GM12878 (cell line): ENCODE data around the gene UNK. TPM values are rescaled to one million over a fixed set of nuclear protein-coding genes. Genes with fewer than 3 reads are reported as not detected.

Experiments used
- ATAC-seq: fragments of 200-7000 bp; cut with Tn5 transposase; 3 replicates; pipeline ENCODE4 v1.9.1; 2020; ENCODE audit warnings: mild to moderate bottlenecking, moderate library complexity
- BruUV-seq: library from RNA; stranded (reverse); fragments of 400-500 nt; replicated peaks from 2 replicates; lab custom pipeline; 2021; lab: Mats Ljungman, UMichigan
- CTCF ChIA-PET: fragments of 300-600 bp; sonication (Branson Sonifier 250); formaldehyde crosslinking; extraction: SDS; loops from one replicate; lab custom pipeline; 2021; ENCODE audit warnings: inconsistent platforms; lab: Yijun Ruan, JAX
- POLR2A ChIA-PET: fragments of 350-600 bp; formaldehyde crosslinking; extraction: SDS; loops from one replicate; lab custom pipeline; 2021; ENCODE audit warnings: inconsistent platforms; lab: Charles Lee
- RAD21 ChIA-PET: fragments of 300-600 bp; sonication (Branson Sonifier 250); formaldehyde crosslinking; loops from one replicate; lab custom pipeline; 2023; ENCODE audit warnings: antibody characterized with exemption; ENCODE audit not compliant: unreplicated experiment; lab: Charles Lee
- SMC1A ChIA-PET: fragments of 300-600 bp; sonication (Branson Sonifier 250); formaldehyde crosslinking; loops from one replicate; lab custom pipeline; 2023; ENCODE audit not compliant: unreplicated experiment, uncharacterized antibody; lab: Charles Lee
- DNase-seq: peaks from one replicate; pipeline ENCODE4 v3.0.0-alpha.2; 2011; ENCODE audit warnings: low read depth, low spot score
- FAIRE-seq: peaks from 3 replicates; lab custom pipeline; 2011; peaks lifted over from hg19 to GRCh38; lab: Jason Lieb, UNC
- H2AFZ ChIP-seq: 2 replicates; pipeline ENCODE4 v1.6.0; 2011; ENCODE audit warnings: low read depth, low read length, control low read depth; ENCODE audit not compliant: control insufficient read depth
- H3K27ac ChIP-seq: 2 replicates; pipeline ENCODE4 v1.5.1; 2011; ENCODE audit warnings: control low read depth; ENCODE audit not compliant: control insufficient read depth, insufficient read depth
- H3K27me3 ChIP-seq, 2 experiments: replicated peaks in 1 of 2; 2 replicates each; pipeline versions ENCODE4 v1.6.0 to v1.6.1; 2011; ENCODE audit warnings: low read length in 1 of 2; ENCODE audit not compliant: control insufficient read depth in 2 of 2, insufficient read depth in 2 of 2
- H3K36me3 ChIP-seq, 2 experiments: 2 replicates each; pipeline ENCODE4 v1.5.1; 2011; ENCODE audit warnings: low read length in 1 of 2; ENCODE audit not compliant: control insufficient read depth in 2 of 2, insufficient read depth in 2 of 2
- H3K4me1 ChIP-seq: 2 replicates; pipeline ENCODE4 v1.6.1; 2011; ENCODE audit warnings: mild to moderate bottlenecking, low read length, moderate library complexity, mixed read lengths; ENCODE audit not compliant: control insufficient read depth, insufficient read depth
- H3K4me2 ChIP-seq: 2 replicates; pipeline ENCODE4 v1.6.0; 2011; ENCODE audit warnings: control low read depth; ENCODE audit not compliant: control insufficient read depth, insufficient read depth
- H3K4me3 ChIP-seq: fragments of 200-600 bp; sonication (generic); 2 replicates; pipeline ENCODE4 v1.5.1; 2016
- H3K79me2 ChIP-seq: 2 replicates; pipeline ENCODE4 v1.6.0; 2011; ENCODE audit warnings: low read length; ENCODE audit not compliant: control insufficient read depth, insufficient read depth
- H3K9ac ChIP-seq: 2 replicates; pipeline ENCODE4 v1.8.0; 2011; ENCODE audit warnings: low read length, control low read depth, mixed read lengths; ENCODE audit not compliant: control insufficient read depth, insufficient read depth
- H3K9me3 ChIP-seq: replicated peaks from 3 replicates; pipeline ENCODE4 v1.5.1; 2011; ENCODE audit warnings: mild to moderate bottlenecking, low read length; ENCODE audit not compliant: control insufficient read depth, insufficient read depth
- H4K20me1 ChIP-seq: 2 replicates; pipeline ENCODE4 v1.6.0; 2011; ENCODE audit not compliant: control insufficient read depth, insufficient read depth
- E2F8 ChIP-seq: fragments of 450-650 bp; IDR thresholded peaks from 2 replicates; pipeline ENCODE4 v1.6.1; 2018; ENCODE audit warnings: mild to moderate bottlenecking, low read depth, moderate library complexity; ENCODE audit not compliant: partially characterized antibody
- ESRRA ChIP-seq: IDR thresholded peaks from 2 replicates; pipeline ENCODE4 v1.6.1; 2012; ENCODE audit warnings: mild to moderate bottlenecking, low read length, improper control_type of control experiment
- GATAD2B ChIP-seq: fragments of 450-650 bp; conservative IDR thresholded peaks from 2 replicates; pipeline ENCODE4 v1.6.1; 2017; ENCODE audit warnings: low read depth, mild to moderate bottlenecking, moderate library complexity
- IRF4 ChIP-seq: IDR thresholded peaks from 2 replicates; pipeline ENCODE4 v1.6.1; 2011; ENCODE audit warnings: low read depth, low read length
- KAT2A ChIP-seq: conservative IDR thresholded peaks from 2 replicates; pipeline ENCODE4 v1.6.1; 2011; ENCODE audit warnings: low read depth, low read length; ENCODE audit not compliant: control insufficient read depth
- MEF2A ChIP-seq: IDR thresholded peaks from 2 replicates; pipeline ENCODE4 v1.6.1; 2011; ENCODE audit warnings: low read depth, mild to moderate bottlenecking, low read length, moderate library complexity; ENCODE audit not compliant: insufficient read depth
- MTA3 ChIP-seq: IDR thresholded peaks from 2 replicates; pipeline ENCODE4 v1.6.1; 2012; ENCODE audit warnings: low read length, inconsistent platforms, borderline replicate concordance
- MXI1 ChIP-seq: fragments of 150-350 bp; IDR thresholded peaks from 2 replicates; pipeline ENCODE4 v1.6.1; 2011; ENCODE audit warnings: low read depth, mild to moderate bottlenecking, inconsistent platforms, low read length, improper control_type of control experiment
- PAX8 ChIP-seq: fragments of 450-650 bp; IDR thresholded peaks from 2 replicates; pipeline ENCODE4 v1.6.1; 2017; ENCODE audit warnings: mild to moderate bottlenecking, moderate library complexity
- POLR2A ChIP-seq: IDR thresholded peaks from 2 replicates; pipeline ENCODE4 v1.6.1; 2011; ENCODE audit warnings: low read depth, mild to moderate bottlenecking, low read length
- POU2F2 ChIP-seq: IDR thresholded peaks from 3 replicates; pipeline ENCODE4 v1.6.1; 2011; ENCODE audit warnings: low read depth, mild to moderate bottlenecking, low read length, borderline replicate concordance
- SMAD1 ChIP-seq: fragments of 450-650 bp; IDR thresholded peaks from 2 replicates; pipeline ENCODE4 v1.6.1; 2018; ENCODE audit warnings: mild to moderate bottlenecking, low read depth; ENCODE audit not compliant: partially characterized antibody
- SPI1 ChIP-seq: IDR thresholded peaks from 2 replicates; pipeline ENCODE4 v1.6.1; 2011; ENCODE audit warnings: low read depth, mild to moderate bottlenecking, low read length, moderate library complexity, borderline replicate concordance; ENCODE audit not compliant: insufficient read depth
- STAT3 ChIP-seq: IDR thresholded peaks from 2 replicates; pipeline ENCODE4 v1.6.1; 2011; ENCODE audit warnings: low read depth, low read length, improper control_type of control experiment
- USF2 ChIP-seq: IDR thresholded peaks from 2 replicates; pipeline ENCODE4 v1.6.1; 2011; ENCODE audit warnings: low read depth, low read length, improper control_type of control experiment, borderline replicate concordance
- ZNF274 ChIP-seq: IDR thresholded peaks from one replicate; pipeline ENCODE4 v1.8.0; 2011; ENCODE audit not compliant: insufficient read length, insufficient read depth
- WGBS: methylation state at CpG from one replicate; pipeline ENCODE4 v1.1.6; 2016; ENCODE audit warnings: low lambda C conversion rate; ENCODE audit not compliant: insufficient replicate concordance, insufficient coverage; ENCODE audit errors: missing lambda C conversion rate; 5-methylcytosine and 5-hydroxymethylcytosine counted together
- in situ Hi-C: fragments of 300-500 bp; cut with MboI; formaldehyde crosslinking; loops from 9 replicates; pipeline ENCODE4 v1.14.3; 2018; ENCODE audit warnings: mixed read lengths
- intact Hi-C: fragments of 100-400 bp; cut with micrococcal nuclease; formaldehyde crosslinking; loops from one replicate; pipeline ENCODE4 v1.14.2; 2022; ENCODE audit not compliant: unreplicated experiment
- polyA plus RNA-seq, 11 experiments: library from polyadenylated mRNA; depleted of rRNA in 4 of 11; unstranded in 6 of 11; stranded (reverse) in 5 of 11; fragments of >200 nt; fragmentation: Nextera tagmentation in 4 of 11; fragmentation: Illumina TruSeq in 1 of 11; extraction: Ambion mirVana in 4 of 11; extraction: Trizol in 1 of 11; gene quantifications; 1 replicate in 1 of 11; 2 replicates in 10 of 11; pipeline versions ENCODE4 v1.2.1 to v1.2.3, GENCODE V29; 2011 to 2016; ENCODE audit warnings: inconsistent platforms in 2 of 11, missing spikeins in 2 of 11, low read depth in 1 of 11
- total RNA-seq, 4 experiments: library from RNA; depleted of rRNA in 3 of 4; stranded (reverse); fragments of >200 nt in 3 of 4; fragmentation: Illumina TruSeq in 1 of 4; extraction: Trizol in 1 of 4; gene quantifications; 2 replicates each; pipeline versions ENCODE4 v1.2.1 to v1.2.3, GENCODE V29; 2013 to 2021

UNK gene
- total and polyA plus RNA-seq, 10 of the 15 experiments (the other 5 are each of a cell fraction or from before 2014, with no cell fraction given) = 8.9 to 34.5 (median 27.3) TPM

GRCh38 chr17:75816693-75817092 lies 32.1 kb downstream of the UNK start:
- no peaks in the 10 kb centered on the region for H3K4me1 ChIP-seq
- no peak overlapping the region for H3K4me2 ChIP-seq
- no peak overlapping the region for H3K4me3 ChIP-seq
- no peaks in the 10 kb centered on the region for H3K27me3 ChIP-seq
- no peaks in the 10 kb centered on the region for H4K20me1 ChIP-seq
- H2AFZ ChIP-seq = no peak overlapping the region
- no peaks in the 10 kb centered on the region for H3K9me3 ChIP-seq
- in situ Hi-C loops = no loop called here
- intact Hi-C loops = no loop called here
- no peak overlapping the region for H3K9ac ChIP-seq
- POLR2A ChIA-PET = interaction anchor here (0.5 to 1.4 kb wide), 3 partner anchors 8 to 174 kb away, joined by 3 to 5 read pairs (median 4); no protein-coding TSS in a partner anchor
- CTCF ChIA-PET = interaction anchor here (0.9 to 1.4 kb wide), 4 partner anchors 12 to 55 kb away, joined by 3 to 5 read pairs (median 4); no protein-coding TSS in a partner anchor
- SMC1A ChIA-PET = no interaction called here
- no peak for ATAC-seq
- FAIRE-seq = no peak
- H3K27ac ChIP-seq = no peak overlapping the region
- no peaks in the 10 kb centered on the region for H3K79me2 ChIP-seq
- DNase-seq = no peak
- peaks cover 34 to 39% of the 10 kb centered on the region in 2 experiments; a peak in 3 of 4 replicates for H3K36me3 ChIP-seq
- RAD21 ChIA-PET = no interaction called here
- 95% methylated on average over 9 of the region's 9 CpGs for WGBS
- BruUV-seq = no TSS peak
- peak; percentile 20 for TF ChIP-seq POLR2A
- TF ChIP-seq ZNF274 = no peak
- no peak for TF ChIP-seq GATAD2B

GRCh38 chr17:75817571-75817970 lies 33.0 kb downstream of the UNK start:
- H2AFZ ChIP-seq = no peak overlapping the region
- H3K9ac ChIP-seq = no peak overlapping the region
- H4K20me1 ChIP-seq = no peaks in the 10 kb centered on the region
- intact Hi-C loops = no loop called here
- ChIA-PET RAD21 (no interaction called here), SMC1A (no interaction called here), POLR2A (interaction anchor here (1.4 kb wide), 1 partner anchor 9 kb away, joined by 3 read pairs; no protein-coding TSS in a partner anchor), CTCF (interaction anchor here (1.4 to 1.6 kb wide), 2 partner anchors 11 to 53 kb away, joined by 4 to 5 read pairs; partner anchors contain the start of gene GALK1)
- H3K36me3 ChIP-seq = peaks cover 28 to 40% of the 10 kb centered on the region in 2 experiments; a peak in 3 of 4 replicates
- H3K4me1 ChIP-seq = no peaks in the 10 kb centered on the region
- no peak overlapping the region for H3K4me3 ChIP-seq
- FAIRE-seq (no peak), ATAC-seq (no peak), DNase-seq (no peak)
- no peaks in the 10 kb centered on the region for H3K9me3 ChIP-seq
- H3K27me3 ChIP-seq = no peaks in the 10 kb centered on the region
- H3K79me2 ChIP-seq = no peaks in the 10 kb centered on the region
- no TSS peak for BruUV-seq
- in situ Hi-C loops = no loop called here
- H3K4me2 ChIP-seq = no peak overlapping the region
- H3K27ac ChIP-seq = no peak overlapping the region
- WGBS = 97% methylated on average over 5 of the region's 6 CpGs
- TF ChIP-seq SMAD1 (no peak), IRF4 (no peak), USF2 (no peak), E2F8 (no peak), ESRRA (no peak), MTA3 (no peak), STAT3 (no peak), KAT2A (no peak), MEF2A (no peak), PAX8 (no peak), SPI1 (no peak), MXI1 (no peak), POU2F2 (no peak)
